22Rv1 (cell line): Measurements from ENCODE around the gene FUT6.

Experiments
- CTCF ChIP-seq: fragments of 450-650 bp; IDR thresholded peaks from 2 replicates; pipeline ENCODE4 v1.5.1; 2017; ENCODE audit warnings: mild to moderate bottlenecking
- ZFX ChIP-seq: fragments of 450-650 bp; IDR thresholded peaks from 2 replicates; pipeline ENCODE4 v1.6.1; 2017; ENCODE audit warnings: antibody characterized with exemption, borderline replicate concordance

DNA sequence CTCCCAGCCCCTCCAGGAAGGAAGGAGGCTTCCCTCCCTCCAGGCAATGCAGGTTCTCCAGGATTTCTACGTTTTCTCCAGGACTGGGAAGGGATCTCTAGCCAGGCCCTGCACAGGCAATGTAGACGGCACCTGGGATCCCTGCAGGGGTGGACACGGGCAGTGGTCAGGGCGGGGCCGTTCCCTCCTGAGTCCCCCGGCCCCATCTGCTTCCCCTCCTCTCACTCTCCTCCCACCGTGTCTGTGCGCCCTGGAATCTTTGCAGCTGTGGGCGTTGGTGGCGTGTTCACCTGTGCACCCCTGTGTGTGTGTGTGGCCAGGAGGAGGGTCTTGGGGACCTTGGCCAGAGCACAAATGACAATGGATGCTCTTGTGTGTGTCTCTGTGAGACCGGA is 24.7 kb downstream of the FUT6 start:
- no peak for TF ChIP-seq CTCF
- no peak for TF ChIP-seq ZFX
